Measurements from ENCODE around the gene SLC26A8.
"Not testable (repeated sequence)": the region's sequence is repeated elsewhere in the genome, so short reads cannot be mapped to it uniquely, and the experiment has no call there.

Gene SLC26A8

DNA sequence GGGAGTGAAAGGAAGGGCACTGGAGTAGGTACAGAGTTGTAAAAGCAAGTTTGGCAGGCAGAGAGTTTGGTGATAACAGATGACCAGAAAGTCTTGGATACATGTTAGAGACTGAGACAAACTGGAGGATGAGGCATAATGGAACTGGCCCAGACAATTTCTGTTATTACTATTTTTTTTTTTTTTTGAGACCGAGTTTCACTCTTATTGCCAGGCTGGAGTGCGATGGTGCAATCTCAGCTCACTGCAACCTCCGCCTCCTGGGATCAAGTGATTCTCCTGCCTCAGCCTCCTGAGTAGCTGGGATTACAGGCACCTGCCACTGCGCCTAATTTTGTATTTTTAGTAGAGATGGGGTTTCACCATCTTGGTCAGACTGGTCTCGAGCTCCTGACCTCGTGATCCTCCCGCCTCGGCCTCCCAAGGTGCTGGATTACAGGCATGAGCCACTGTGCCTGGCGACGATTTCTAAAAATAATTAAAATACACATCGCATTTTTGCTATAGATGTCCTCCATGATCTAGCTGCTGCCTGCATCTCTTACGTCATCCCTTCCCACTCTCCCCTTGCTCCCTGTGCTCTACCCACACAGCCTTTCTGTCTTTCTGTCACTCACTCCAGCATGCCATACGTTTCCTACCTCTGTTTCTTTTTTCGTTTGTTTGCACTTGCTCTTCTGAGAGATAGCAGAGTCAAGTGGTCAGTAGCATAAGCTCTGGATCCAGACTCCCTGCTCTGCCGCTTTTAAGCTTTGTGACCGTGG is 26.7 kb upstream of the SLC26A8 start:
- DNase-seq (ENCODE audit: low spot score), result no peak

DNA sequence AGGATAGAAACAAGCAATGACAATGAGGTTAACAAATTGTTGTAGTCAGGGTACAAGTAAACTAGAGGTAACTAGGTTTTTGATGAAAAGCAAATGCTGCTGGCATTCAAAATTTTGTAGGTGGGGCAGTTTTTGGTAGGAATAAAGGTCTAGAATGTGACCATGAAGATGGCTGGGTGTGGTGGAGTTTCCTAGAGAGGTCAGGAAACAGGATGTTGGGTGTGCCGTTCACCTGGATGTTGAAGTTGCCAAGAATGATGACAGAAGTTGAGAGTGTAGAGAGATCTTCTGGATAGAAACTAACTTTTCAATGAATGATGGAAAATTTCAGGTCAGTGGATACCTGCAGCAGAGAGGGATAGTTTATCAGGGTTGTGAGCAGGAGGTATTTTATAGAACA is 25.9 kb upstream of the SLC26A8 start:
- DNase-seq (ENCODE audit: low spot score), result no peak

DNA sequence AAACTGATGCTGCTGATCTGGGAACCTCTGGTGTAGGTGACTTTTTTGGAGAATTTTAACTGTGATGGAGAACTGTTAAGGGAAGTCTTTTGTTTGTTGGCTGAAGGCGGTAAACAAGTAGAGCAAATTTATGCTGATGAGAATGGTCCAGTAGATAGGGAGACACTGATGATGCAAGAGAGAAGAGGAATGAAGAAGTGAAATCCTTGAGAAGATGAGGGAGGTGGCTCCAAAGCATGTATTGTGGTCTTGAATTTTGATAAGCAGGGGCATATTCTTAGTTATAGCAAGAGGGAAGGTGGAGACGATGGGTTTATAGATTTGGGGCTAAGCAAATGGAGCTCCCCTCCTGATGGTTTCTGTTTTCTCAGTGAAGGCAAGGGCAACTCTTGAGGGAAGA is 25.1 kb upstream of the SLC26A8 start:
- no peak for DNase-seq (ENCODE audit: low spot score)

DNA sequence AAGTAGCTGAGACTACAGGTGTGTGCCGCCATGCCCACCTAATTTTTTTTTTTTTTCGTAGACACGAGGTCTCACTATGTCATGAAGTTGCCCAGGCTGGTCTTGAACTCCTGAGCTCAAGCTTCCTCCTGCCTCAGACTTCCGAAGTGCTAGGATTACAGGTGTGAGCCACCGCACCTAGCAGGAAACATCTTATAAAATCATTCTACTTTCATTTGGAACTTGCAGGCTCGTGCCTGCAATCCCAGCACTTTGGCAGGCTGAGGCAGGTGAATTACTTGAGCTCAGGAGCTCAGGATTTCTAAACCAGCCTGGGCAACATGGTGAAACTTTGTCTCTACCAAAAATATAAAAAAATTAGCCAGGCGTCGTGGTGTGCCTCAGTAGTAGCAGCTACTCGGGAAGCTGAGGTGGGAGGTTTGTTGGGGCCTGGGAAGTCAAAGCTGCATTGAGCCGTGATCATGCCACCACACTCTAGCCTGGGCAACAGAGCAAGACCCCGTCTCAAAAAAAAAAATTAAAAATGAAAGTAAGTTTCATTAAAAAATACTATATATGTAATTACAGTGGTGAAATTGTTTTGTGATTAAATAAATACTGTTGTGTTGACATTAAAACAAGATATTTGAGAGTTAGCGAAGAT is 18.3 kb upstream of the SLC26A8 start:
- DNase-seq (ENCODE audit: low spot score), result no peak

DNA sequence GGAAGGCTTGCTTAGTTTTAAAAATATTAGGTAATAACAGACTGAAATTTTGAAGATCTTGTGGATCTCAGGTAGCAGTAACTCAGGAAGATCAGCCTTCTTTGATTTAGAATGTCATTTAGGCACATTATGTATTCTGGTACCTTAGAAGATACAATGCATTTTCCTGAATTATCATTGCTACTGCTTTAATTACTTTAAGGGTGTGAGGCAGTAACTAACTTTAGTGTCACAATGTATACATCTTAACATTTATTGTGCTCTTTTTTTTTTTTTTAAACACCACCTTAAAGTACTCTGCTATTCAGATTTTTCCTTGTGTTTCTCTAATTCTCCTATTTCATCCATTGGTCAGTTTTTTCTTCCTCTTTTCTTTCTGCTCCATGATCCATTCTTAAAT is 16.5 kb upstream of the SLC26A8 start:
- DNase-seq (ENCODE audit: low spot score), result no peak

DNA sequence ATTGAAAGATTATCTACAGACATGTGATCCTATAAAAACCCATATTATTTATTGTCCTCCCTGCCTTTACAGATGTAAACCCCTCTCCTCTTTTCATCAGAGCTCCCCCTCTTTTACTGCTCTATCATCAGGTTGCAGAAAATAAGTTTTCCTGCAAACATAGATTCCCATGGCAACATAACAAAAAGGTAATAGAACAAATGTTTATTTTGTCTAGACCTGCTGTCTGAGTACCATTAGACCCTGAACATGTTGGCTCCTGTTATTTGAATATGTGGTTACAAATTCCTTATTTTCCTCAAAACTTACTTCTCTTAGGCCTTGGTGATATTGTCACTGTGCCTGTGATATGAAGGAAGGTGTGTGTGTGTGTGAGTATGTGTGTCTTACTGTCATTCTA is 14.7 kb upstream of the SLC26A8 start:
- no peak for DNase-seq (ENCODE audit: low spot score)

DNA sequence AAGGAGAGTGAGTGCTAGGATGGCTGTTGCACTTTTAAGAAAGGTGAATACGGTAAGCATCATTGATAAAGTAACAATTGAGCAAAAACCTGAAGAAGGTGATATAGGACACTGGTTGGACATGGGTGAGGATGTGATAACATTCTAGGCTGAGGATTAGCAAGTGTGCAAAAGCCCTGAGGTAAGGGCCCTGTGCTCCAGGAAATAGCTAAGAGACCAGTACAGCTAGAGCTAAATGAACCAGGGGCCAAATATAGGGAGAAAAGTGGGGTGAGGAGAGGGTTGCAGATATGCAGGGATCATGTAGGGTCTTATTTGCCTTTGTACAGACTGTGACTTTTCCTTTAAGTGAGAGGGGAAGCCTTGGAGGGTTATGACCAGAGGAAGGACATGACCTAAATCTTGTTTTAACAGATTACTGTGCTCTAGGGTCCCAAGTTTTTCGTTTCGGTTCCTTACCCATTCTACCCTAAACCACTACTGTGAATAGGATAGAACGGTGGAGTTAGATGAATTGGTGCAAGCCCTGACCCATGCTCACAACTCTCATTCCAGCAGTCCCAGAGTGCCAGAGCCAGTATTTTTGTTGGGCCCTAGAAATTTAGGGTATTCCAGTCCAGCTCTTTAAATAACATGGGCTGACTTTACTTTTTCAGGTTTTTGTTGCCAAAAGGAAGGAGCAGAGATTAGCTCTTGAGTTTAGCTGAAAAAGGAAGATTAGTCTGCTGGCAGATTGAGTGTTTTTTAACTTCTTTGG is 13.9 kb upstream of the SLC26A8 start:
- DNase-seq (ENCODE audit: low spot score), result no peak

DNA sequence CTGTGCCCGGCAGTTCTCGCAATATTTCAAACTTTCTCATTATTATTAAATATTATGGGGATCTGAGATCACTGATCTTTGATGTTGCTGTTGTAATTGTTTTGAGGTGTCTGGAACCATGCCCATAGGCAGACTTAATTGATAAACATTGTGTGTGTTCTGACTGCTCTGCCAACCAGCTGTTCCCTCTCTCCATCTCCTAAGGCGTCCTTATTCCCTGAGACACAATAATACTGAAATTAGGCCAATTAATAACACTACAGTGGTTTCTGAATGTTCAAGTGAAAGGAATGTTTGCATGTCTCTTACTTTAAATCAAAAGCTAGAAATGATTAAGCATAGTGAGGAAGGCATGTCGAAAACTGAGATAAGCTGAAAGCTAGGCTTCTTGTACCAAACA is 10.8 kb upstream of the SLC26A8 start:
- DNase-seq (ENCODE audit: low spot score), result no peak

DNA sequence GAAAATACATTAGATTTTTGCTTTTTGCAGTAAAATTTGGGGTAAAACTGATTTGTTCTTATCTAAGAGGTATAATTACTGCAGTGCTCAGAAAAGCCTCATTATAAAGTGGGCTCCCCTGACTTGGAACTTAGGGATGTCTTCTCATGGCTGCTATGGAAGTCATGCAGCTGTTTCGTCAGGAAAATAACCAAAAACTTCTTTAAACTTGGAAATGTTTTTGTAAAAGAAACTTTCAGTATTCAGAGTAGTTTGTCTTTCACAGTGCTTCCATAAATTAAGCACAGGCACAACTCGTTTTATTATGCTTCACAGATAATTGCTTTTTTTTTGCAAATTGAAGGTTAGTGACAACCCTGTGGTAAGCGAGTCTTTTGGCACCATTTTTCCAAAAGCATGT is 10.0 kb upstream of the SLC26A8 start:
- no peak for DNase-seq (ENCODE audit: low spot score)

DNA sequence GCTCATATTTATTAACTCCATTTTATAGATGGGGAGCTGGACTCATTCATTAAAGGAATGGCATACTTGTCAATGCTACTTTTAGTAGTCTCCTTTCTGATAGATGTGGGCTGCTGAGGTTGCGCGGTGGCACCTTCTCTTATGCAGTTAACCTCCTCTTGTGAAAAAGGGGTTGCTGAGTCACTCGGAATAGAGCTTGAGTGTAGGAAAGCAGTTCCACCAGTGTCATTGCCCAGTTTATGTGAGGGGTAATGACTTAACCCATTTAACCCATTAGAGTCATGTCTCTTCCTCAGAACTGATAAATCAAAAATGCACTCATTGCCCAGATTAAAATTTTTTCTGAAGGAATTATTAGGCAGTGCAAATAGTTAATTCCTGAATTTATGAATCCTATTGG is 9.5 kb upstream of the SLC26A8 start:
- DNase-seq (ENCODE audit: low spot score), result no peak

DNA sequence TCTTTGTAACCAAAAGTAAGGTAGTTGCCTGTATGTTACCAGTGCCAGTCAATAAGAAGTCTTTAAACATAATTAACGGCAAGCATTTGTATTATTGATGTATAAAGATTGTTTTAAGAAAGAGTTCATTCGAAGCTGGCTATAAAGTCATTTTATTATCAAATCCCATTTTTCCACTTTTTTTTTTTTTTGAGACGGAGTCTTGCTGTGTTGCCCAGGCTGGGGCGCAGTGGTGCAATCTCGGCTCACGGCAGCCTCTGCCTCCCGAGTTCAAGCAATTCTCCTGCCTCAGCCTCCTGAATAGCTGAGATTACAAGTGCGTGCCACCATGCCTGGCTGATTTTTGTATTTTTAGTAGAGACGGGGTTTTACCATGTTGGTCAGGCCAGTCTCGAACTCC is 8.7 kb upstream of the SLC26A8 start:
- DNase-seq (ENCODE audit: low spot score), result not testable (repeated sequence)

DNA sequence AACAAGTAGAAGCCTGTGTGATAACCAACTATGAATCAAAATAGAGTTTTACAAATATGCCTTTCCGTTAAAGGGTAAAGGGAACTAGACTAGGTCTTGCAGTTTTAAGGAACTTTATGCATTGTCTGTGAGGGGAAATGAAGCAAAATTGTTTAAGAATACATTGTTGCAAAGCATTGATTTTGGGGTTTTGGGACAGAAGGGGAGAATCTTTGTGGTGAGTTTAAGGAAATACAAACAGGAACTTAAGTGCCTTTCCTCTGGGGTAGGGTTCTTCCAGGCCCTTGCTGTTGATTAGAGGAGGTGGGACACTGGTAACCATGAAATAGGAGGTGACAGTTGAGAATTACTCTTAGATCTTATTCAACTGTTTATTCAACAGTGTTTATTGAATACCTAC is 7.8 kb upstream of the SLC26A8 start:
- no peak for DNase-seq (ENCODE audit: low spot score)

DNA sequence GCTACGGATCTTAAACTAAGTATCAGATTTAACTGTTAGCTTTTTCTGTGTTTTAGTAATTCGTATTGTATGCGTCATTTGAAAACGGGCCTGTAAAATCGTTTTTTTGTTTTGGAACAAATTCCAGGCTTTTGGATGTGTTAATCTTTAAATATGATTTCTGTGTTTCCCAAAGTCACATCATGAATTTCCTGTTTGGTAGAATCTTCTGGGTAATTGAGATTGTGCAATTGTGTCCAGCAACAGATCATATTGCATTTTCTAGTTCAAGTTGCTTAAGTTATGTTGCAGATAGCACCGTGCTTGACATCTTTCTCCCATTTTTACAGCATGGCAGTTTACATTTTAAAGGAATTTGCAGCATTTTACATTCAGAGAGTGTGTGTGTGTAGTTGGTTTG is 5.0 kb upstream of the SLC26A8 start:
- DNase-seq (ENCODE audit: low spot score), result no peak

DNA sequence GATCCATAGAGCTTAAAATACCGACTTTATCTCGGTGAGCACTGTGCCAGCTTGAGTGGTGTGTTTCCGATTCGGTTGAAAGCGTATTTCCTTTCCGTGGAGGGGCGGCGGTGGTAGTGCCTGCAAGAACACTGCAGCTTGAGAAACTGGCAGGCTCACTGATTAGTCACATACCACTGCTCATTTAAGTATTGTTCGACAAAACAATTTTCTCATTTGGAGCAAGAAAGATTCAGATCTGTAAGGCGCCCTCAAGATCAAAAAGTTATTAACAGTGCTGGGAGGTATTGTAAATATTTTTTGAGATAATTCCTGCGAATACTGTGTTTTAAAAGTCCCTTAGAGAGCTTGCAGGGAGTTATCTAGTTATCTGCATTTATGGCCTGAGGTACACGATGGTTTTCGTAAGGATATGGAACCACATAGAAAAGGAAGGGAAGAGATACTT is 4.5 kb upstream of the SLC26A8 start:
- DNase-seq (ENCODE audit: low spot score), result peak; percentile 85

DNA sequence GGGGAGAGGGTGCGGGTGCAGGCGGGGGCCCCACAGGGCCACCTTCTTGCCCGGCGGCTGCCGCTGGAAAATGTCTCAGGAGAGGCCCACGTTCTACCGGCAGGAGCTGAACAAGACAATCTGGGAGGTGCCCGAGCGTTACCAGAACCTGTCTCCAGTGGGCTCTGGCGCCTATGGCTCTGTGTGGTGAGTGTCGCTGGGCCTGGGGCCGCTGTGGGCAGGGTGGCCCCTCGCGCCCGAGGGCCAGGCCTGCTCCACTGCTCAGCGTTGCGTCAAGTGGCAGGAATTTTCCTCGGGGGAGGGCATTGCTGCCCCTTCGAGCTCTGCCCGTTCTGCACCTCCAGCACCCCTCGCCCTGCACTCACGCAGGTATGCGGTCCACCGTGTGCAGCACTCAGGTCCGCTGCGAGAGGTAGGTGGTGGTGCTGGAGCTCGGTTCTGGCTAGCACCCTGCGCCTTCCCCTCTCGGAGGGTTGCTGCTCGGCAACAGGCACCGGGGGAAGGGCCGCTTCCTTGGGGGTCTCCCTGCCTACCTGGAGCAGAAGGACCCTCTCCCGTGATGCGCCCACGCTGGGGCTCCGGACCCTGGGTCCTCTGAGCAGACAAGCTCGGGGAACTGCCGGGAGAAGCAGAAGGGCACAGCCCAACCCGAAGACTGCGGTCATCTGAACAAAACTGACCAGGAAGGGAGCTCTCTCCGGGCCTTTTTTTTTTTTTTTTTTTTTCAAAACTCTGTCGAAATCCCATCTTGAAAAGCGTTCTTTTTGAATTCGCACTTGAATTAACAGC is 3.8 kb upstream of the SLC26A8 start:
- DNase-seq (ENCODE audit: low spot score), result peak; percentile 7

DNA sequence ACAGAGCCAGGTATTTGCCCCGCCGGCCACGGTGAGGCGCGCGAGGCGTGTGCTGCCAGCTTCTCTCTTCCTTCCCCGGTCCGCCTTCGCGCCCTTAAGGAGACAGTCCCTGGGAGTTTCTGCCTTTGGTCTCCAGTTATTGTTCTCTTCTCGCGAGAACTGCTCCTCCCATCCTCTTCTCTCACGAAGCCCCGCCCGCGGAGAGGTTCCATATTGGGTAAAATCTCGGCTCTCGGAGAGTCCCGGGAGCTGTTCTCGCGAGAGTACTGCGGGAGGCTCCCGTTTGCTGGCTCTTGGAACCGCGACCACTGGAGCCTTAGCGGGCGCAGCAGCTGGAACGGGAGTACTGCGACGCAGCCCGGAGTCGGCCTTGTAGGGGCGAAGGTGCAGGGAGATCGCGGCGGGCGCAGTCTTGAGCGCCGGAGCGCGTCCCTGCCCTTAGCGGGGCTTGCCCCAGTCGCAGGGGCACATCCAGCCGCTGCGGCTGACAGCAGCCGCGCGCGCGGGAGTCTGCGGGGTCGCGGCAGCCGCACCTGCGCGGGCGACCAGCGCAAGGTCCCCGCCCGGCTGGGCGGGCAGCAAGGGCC is 3.2 kb upstream of the SLC26A8 start, which contains the start of gene MAPK14:
Gene MAPK14 (plus strand): TSS at position 308 of the 587 bp plus-strand sequence. CDS start 350 bp downstream, outside the sequence.
- peak; percentile 100 for DNase-seq (ENCODE audit: low spot score)

DNA sequence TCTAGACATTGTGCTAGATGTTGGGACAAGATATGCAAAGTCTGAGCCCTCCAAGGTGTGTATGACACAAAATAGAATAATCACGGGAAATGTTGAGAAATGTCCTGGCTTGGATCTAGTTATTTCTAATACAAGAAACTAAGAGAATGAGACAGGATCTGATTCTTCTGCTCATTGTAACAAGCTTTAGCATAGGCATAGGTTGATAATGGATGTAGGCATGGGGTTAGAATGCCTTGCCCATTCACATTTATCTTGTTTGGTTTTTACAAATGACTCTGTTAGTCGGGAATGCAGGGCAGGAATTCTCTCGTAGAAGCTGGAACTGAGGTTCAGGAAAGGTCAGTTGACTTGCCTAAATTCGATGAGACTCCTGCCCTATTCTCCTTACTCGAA is 1.5 kb upstream of the SLC26A8 start:
- DNase-seq (ENCODE audit: low spot score), result no peak

DNA sequence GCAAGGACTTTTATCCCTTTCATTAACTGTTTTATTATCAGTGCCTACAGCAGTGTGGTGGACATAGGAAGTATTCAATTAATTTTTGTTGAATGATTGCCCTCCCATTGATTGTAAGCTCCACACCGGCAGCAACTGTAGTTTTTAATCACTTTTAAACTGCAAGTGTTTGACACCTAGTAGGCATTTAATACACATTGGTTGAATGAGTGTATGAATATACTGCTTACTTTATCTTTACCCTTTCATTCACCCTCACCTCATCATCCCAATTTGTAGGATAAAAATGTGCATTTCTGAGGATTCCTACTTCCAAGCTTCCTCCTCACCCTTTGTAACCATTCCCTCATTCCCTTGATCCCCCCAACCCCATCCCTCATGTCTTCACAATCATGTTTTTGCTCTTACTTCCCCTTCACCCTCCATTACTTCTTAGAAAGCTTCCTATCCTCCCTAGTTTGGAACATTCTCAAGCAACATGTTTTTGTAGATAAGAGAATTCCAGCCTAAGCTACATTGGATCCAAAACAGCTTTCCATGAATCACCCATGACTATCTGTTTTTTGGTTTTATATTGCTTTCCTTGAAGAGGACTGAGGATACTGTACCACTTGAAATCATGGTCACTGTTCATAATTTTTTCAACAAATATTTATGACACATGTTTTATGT is 955 bp upstream of the SLC26A8 start:
- DNase-seq (ENCODE audit: low spot score), result no peak

DNA sequence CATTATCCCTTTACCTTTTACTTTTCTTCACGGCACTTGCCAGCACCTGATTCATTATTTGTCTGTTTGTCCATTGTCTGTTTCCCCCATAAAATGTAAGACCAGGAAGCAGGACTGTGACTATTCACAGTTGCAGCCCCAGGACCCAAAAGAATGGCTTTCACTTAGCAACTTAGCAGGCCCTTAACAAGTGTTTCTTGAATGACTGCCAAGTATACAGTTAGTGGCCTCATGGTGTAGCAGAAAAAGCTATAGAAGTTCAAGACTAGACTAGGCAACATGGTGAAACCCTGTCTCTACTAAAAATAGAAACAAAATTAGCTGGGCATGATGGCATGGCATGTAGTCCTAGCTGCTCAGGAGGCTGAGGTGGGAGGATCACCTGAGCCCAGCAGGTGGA is 4.3 kb downstream of the SLC26A8 start:
- DNase-seq (ENCODE audit: low spot score), result no peak

DNA sequence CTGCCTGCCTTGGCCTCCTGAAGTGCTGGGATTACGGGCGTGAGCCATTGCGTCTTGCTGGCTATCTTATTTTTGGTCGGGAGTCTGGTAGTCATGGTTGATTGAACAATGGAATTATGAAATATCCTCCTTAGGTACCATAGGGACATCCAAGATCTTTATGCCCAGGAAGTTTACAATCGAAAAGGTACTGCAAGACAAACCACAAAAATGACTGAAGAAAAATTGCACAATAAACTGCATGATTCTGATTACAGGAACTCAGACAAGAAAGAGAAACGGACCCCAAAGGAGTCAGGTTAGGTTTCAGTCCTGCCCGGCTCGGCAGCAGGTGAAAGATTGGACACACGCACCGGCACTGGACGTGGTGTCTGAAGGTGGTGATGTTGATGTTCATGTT is 5.3 kb downstream of the SLC26A8 start:
- no peak for DNase-seq (ENCODE audit: low spot score)

DNA sequence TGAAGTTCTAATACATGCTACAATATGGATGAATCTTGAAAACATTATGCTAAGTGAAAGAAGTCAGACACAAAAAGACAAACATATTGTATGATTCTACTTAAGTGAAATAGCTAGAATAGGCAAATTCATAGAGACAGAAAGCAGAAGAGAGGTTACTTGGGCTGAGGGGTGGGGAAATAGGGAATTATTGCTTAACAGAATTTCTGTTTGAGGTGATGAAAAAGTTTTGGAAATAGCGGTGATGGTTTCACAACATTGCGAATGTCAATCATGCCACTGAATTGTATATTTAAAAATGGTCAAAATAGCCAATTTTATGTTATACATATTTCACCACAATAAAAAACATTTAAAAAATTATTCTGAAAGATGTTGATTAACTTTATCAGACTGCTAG is 6.1 kb downstream of the SLC26A8 start:
- no peak for DNase-seq (ENCODE audit: low spot score)
